ENCODE measurements around the gene C6orf120. TPM values are rescaled to one million over a fixed set of nuclear protein-coding genes. Genes with fewer than 3 reads are reported as not detected.

Gene C6orf120
- total and polyA plus RNA-seq, 2 experiments from 2014 or later = 37.9 to 58.8 TPM

DNA sequence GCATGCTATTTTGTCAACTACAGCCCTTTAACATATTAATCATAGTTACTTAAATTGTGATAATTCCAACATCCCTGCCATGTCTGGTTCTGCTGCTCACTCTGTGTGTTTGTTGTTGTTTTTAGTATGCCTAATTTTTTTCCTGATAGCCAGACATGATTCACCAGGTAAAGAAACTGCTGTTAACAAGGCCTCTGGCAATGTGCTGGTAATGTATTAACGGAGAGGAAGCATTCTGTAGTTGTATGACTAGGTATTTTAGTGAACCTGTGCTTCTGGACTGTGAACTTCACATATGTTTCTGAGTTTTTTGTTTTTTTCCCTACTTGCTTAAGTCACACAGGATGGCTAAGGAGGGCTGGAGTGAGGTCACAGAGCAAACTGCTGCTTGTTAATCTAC is 44.6 kb downstream of the C6orf120 start:
- Histone ChIP-seq H3K36me3 (replicated peaks; ENCODE audit: insufficient read depth, low read depth) (no peaks in the 10 kb centered on the region), H3K27ac (no peak overlapping the region), H3K9me2 (replicated peaks; ENCODE audit: insufficient read depth) (no peaks in the 10 kb centered on the region), H3K27me3 (no peaks in the 10 kb centered on the region), H3K4me1 (ENCODE audit: insufficient read depth) (peaks cover 7% of the 10 kb centered on the region), H3K4me2 (no peak overlapping the region), H3K9me3 (ENCODE audit: low read depth) (no peaks in the 10 kb centered on the region), H2AFZ (no peak overlapping the region), H4K20me1 (ENCODE audit: insufficient read depth, poor library complexity, severe bottlenecking) (no peaks in the 10 kb centered on the region), H3K4me3 (no peak overlapping the region), H3K79me2 (peaks cover 17% of the 10 kb centered on the region)
- no peak for TF ChIP-seq EZH2phosphoT487 (IDR thresholded peaks at IDR 0.05; ENCODE audit: low read depth, severe bottlenecking, unreplicated experiment)
- TF ChIP-seq, protein P1, sequence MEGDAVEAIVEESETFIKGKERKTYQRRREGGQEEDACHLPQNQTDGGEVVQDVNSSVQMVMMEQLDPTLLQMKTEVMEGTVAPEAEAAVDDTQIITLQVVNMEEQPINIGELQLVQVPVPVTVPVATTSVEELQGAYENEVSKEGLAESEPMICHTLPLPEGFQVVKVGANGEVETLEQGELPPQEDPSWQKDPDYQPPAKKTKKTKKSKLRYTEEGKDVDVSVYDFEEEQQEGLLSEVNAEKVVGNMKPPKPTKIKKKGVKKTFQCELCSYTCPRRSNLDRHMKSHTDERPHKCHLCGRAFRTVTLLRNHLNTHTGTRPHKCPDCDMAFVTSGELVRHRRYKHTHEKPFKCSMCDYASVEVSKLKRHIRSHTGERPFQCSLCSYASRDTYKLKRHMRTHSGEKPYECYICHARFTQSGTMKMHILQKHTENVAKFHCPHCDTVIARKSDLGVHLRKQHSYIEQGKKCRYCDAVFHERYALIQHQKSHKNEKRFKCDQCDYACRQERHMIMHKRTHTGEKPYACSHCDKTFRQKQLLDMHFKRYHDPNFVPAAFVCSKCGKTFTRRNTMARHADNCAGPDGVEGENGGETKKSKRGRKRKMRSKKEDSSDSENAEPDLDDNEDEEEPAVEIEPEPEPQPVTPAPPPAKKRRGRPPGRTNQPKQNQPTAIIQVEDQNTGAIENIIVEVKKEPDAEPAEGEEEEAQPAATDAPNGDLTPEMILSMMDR (IDR thresholded peaks at IDR 0.05; ENCODE audit: poor library complexity) = no peak
- no peak for TF ChIP-seq EZH2 (IDR thresholded peaks at IDR 0.05; ENCODE audit: borderline replicate concordance)
- no peak for DNase-seq (ENCODE audit: low spot score)
- WGBS (ENCODE audit: low lambda C conversion rate, missing lambda C conversion rate) = 95% methylated on average over 1 of the region's 1 CpG

DNA sequence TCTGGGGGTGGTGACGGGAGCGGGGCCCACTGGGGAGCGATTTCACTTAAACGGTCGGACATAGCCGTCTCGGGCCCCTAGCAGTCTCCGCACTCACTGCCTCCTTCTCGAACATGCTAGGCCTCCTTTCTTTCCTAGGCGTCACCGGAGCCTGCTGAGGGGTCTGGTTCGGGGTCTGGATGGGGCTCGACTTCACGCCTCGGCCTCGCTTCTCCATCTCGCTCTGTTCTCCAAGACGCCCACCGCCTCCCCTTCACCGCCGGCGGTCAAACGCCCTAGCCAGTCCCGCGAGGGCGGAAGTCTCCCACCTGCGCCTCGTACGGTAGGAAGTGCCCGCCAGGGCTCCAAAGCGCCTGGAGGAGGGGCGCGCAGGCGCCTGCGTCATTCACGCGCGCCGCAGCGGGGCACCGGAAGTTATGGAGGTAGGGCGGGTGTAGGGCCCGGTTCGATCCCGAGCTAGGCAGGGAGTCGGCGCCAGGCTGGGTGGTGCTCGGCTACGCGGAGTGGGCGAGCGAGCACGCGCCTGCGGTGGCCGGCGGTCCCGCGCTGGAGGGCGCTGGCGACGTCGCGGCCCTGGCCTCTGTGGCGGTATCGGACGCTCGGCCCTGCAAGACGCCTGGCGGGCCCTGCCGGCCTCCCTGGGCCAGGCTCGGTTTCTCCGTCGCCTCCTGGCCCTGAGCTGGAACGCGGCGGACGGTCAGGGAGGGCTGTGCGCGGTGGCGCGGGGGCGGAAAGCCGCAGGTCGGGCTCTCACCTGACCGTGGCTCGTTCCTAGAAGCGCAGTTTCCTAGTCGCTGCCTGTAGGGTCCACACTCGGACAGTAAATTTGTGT is 49.5 kb downstream of the C6orf120 start, which contains the start of the genes DYNLT2 and ERMARD:
DYNLT2 (minus strand) TSS at position 331 of the 832 bp plus-strand sequence; CDS start at position 217, 114 bp downstream.
ERMARD (plus strand) TSS at position 381 of the 832 bp plus-strand sequence; CDS start at position 417, 36 bp downstream.
- peak within 1 kb of the TSS; percentile 71 for H2AFZ ChIP-seq
- H3K27me3 ChIP-seq = no peaks in the 10 kb centered on the region
- peak within 1 kb of the TSS; percentile 99 for H3K27ac ChIP-seq
- no peaks in the 10 kb centered on the region for H3K9me3 ChIP-seq (ENCODE audit: low read depth)
- peak; percentile 98 for DNase-seq (ENCODE audit: low spot score)
- TF ChIP-seq, protein P1 (IDR thresholded peaks at IDR 0.05; ENCODE audit: poor library complexity) = peak; percentile 1
- TF ChIP-seq EZH2phosphoT487 (IDR thresholded peaks at IDR 0.05; ENCODE audit: low read depth, severe bottlenecking, unreplicated experiment) (no peak), EZH2 (IDR thresholded peaks at IDR 0.05; ENCODE audit: borderline replicate concordance) (no peak)
- peaks cover 16% of the 10 kb centered on the region for H3K4me1 ChIP-seq (ENCODE audit: insufficient read depth)
- peak within 1 kb of the TSS; percentile 77 for H3K4me3 ChIP-seq
- H4K20me1 ChIP-seq (ENCODE audit: insufficient read depth, poor library complexity, severe bottlenecking) = no peaks in the 10 kb centered on the region
- WGBS (ENCODE audit: low lambda C conversion rate, missing lambda C conversion rate) = under 1% methylated on average over 81 of the region's 90 CpGs
- H3K79me2 ChIP-seq = peaks cover 42% of the 10 kb centered on the region
- H3K9me2 ChIP-seq (replicated peaks; ENCODE audit: insufficient read depth) = no peaks in the 10 kb centered on the region
- peak within 1 kb of the TSS; percentile 85 for H3K4me2 ChIP-seq
- H3K36me3 ChIP-seq (replicated peaks; ENCODE audit: insufficient read depth, low read depth) = no peaks in the 10 kb centered on the region

DNA sequence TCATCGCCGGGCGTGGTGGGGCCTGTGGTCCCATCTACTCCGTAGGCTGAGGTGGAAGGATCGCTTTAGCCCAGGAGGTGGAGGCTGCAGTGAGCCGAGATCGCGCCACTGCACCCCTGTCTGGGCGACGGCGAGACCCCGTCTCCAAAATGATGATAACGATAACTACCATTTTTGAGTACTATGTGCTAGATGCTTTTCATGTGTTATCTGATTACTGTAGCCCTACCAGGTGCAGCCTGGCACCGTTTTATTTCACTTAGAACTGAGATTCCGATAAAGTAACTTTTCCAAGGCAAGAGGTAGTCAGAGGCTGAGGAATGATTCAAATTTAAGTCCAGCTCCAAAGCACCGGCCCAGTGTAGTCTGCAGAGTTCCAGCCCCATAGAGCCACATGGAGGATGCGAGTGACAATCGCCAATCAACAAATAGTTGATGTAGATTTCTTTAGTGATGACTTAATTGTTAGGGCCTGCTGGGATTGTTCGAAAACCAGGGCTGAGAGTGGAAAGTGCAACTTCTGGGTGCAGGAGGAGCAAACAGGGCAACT is 50.2 kb downstream of the C6orf120 start:
- no peak for DNase-seq (ENCODE audit: low spot score)
- H3K9me3 ChIP-seq (ENCODE audit: low read depth) = no peaks in the 10 kb centered on the region
- peak overlapping the region; percentile 77 for H3K4me3 ChIP-seq
- H3K4me1 ChIP-seq (ENCODE audit: insufficient read depth) = peaks cover 16% of the 10 kb centered on the region
- peak overlapping the region; percentile 85 for H3K4me2 ChIP-seq
- H3K79me2 ChIP-seq = peaks cover 42% of the 10 kb centered on the region
- TF ChIP-seq EZH2 (IDR thresholded peaks at IDR 0.05; ENCODE audit: borderline replicate concordance) (no peak), EZH2phosphoT487 (IDR thresholded peaks at IDR 0.05; ENCODE audit: low read depth, severe bottlenecking, unreplicated experiment) (no peak)
- TF ChIP-seq, protein P1 (IDR thresholded peaks at IDR 0.05; ENCODE audit: poor library complexity) = no peak
- no peaks in the 10 kb centered on the region for H3K36me3 ChIP-seq (replicated peaks; ENCODE audit: insufficient read depth, low read depth)
- H4K20me1 ChIP-seq (ENCODE audit: insufficient read depth, poor library complexity, severe bottlenecking) = no peaks in the 10 kb centered on the region
- H3K9me2 ChIP-seq (replicated peaks; ENCODE audit: insufficient read depth) = no peaks in the 10 kb centered on the region
- peak overlapping the region; percentile 71 for H2AFZ ChIP-seq
- WGBS (ENCODE audit: low lambda C conversion rate, missing lambda C conversion rate) = 8% methylated on average over 19 of the region's 19 CpGs
- H3K27me3 ChIP-seq = no peaks in the 10 kb centered on the region
- H3K27ac ChIP-seq = peak overlapping the region; percentile 99

Other genes with a start within 250 kb of the C6orf120 start
- 27.4 and 27.7 TPM in 2 replicates for gene WDR27, start 97 bp upstream of the C6orf120 start, total RNA-seq
- 29.7 and 38.6 TPM in 2 replicates for gene WDR27, start 97 bp upstream of the C6orf120 start, polyA plus RNA-seq
- gene PHF10, start 22.4 kb downstream of the C6orf120 start, total RNA-seq = 41.8 and 44.9 TPM in 2 replicates
- 30.1 and 32.9 TPM in 2 replicates for gene PHF10, start 22.4 kb downstream of the C6orf120 start, polyA plus RNA-seq
- 2.9 and 4.0 TPM in 2 replicates for gene DYNLT2, start 49.4 kb downstream of the C6orf120 start, total RNA-seq
- 3.1 and 4.2 TPM in 2 replicates for gene DYNLT2, start 49.4 kb downstream of the C6orf120 start, polyA plus RNA-seq
- gene ERMARD, start 49.5 kb downstream of the C6orf120 start, total RNA-seq = 16.9 and 27.4 TPM in 2 replicates
- 22.7 and 25.5 TPM in 2 replicates for gene ERMARD, start 49.5 kb downstream of the C6orf120 start, polyA plus RNA-seq